Mesothelial cell of epicardium (in vitro differentiated cells): ENCODE results near the gene AURKAIP1. TPM values are rescaled to one million over a fixed set of nuclear protein-coding genes. Genes with fewer than 3 reads are reported as not detected.

ENCODE experiments used
- DNase-seq, 2 experiments: peaks; one replicate each; pipeline ENCODE4 v3.0.0; 2021; ENCODE audit warnings: low spot score in 2 of 2; ENCODE audit not compliant: unreplicated experiment in 2 of 2
- H3K27ac Mint-ChIP-seq: 2 replicates; pipeline ENCODE4 v1.8.0; 2021; ENCODE audit warnings: mixed read lengths
- H3K27me3 Mint-ChIP-seq: 2 replicates; pipeline ENCODE4 v1.8.0; 2021; ENCODE audit warnings: low read depth, mixed read lengths
- H3K36me3 Mint-ChIP-seq: 2 replicates; pipeline ENCODE4 v1.8.0; 2021; ENCODE audit warnings: mixed read lengths
- H3K4me1 Mint-ChIP-seq: 2 replicates; pipeline ENCODE4 v1.8.0; 2021; ENCODE audit warnings: mixed read lengths
- H3K4me3 Mint-ChIP-seq: 2 replicates; pipeline ENCODE4 v1.8.0; 2021; ENCODE audit warnings: mild to moderate bottlenecking, moderate library complexity, mixed read lengths
- H3K9me3 Mint-ChIP-seq: 2 replicates; pipeline ENCODE4 v1.8.0; 2021; ENCODE audit warnings: mixed read lengths
- total RNA-seq: library from RNA; stranded (reverse); gene quantifications from 3 replicates; pipeline ENCODE4 v1.2.1, GENCODE V29; 2021
- TF ChIP-seq, protein P1 (sequence below): fragments of 200-600 bp; sonication (generic); IDR thresholded peaks from one replicate; pipeline ENCODE4 v1.5.0; 2021; ENCODE audit warnings: antibody characterized with exemption; ENCODE audit not compliant: unreplicated experiment

AURKAIP1 gene
- total RNA-seq, 1 donor from 2014 or later = 75.5 TPM

GRCh38 chr1:1336931-1337792 lies 37.8 kb downstream of the AURKAIP1 start:
- Mint-ChIP-seq H3K27me3 (no peaks in the 10 kb centered on the region), H3K36me3 (peaks cover 18% of the 10 kb centered on the region), H3K9me3 (no peaks in the 10 kb centered on the region), H3K27ac (no peak overlapping the region), H3K4me3 (no peak overlapping the region), H3K4me1 (no peaks in the 10 kb centered on the region)
- TF ChIP-seq, protein P1, sequence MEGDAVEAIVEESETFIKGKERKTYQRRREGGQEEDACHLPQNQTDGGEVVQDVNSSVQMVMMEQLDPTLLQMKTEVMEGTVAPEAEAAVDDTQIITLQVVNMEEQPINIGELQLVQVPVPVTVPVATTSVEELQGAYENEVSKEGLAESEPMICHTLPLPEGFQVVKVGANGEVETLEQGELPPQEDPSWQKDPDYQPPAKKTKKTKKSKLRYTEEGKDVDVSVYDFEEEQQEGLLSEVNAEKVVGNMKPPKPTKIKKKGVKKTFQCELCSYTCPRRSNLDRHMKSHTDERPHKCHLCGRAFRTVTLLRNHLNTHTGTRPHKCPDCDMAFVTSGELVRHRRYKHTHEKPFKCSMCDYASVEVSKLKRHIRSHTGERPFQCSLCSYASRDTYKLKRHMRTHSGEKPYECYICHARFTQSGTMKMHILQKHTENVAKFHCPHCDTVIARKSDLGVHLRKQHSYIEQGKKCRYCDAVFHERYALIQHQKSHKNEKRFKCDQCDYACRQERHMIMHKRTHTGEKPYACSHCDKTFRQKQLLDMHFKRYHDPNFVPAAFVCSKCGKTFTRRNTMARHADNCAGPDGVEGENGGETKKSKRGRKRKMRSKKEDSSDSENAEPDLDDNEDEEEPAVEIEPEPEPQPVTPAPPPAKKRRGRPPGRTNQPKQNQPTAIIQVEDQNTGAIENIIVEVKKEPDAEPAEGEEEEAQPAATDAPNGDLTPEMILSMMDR = no peak
- DNase-seq = no peak

GRCh38 chr1:1336446-1336845 lies 38.6 kb downstream of the AURKAIP1 start:
- Mint-ChIP-seq H3K36me3 (peaks cover 18% of the 10 kb centered on the region), H3K4me3 (no peak overlapping the region), H3K4me1 (no peaks in the 10 kb centered on the region), H3K27ac (no peak overlapping the region), H3K27me3 (no peaks in the 10 kb centered on the region), H3K9me3 (no peaks in the 10 kb centered on the region)
- TF ChIP-seq, protein P1 = no peak
- DNase-seq = no peak

- Mint-ChIP-seq H3K36me3 (peaks cover 13% of the 10 kb centered on the region), H3K27ac (no peak overlapping the region), H3K27me3 (no peaks in the 10 kb centered on the region), H3K9me3 (no peaks in the 10 kb centered on the region), H3K4me1 (peaks cover 1% of the 10 kb centered on the region), H3K4me3 (no peak overlapping the region)
- TF ChIP-seq, protein P1 = no peak
- DNase-seq = no peak
These were observed 39.2 kb downstream of the AURKAIP1 start for GRCh38 chr1:1335792-1336248.

GRCh38 chr1:1335283-1335682 lies 39.7 kb downstream of the AURKAIP1 start:
- H3K36me3 Mint-ChIP-seq = peaks cover 7% of the 10 kb centered on the region
- H3K27me3 Mint-ChIP-seq = no peaks in the 10 kb centered on the region
- DNase-seq = no peak
- peaks cover 3% of the 10 kb centered on the region for H3K4me1 Mint-ChIP-seq
- H3K27ac Mint-ChIP-seq = no peak overlapping the region
- TF ChIP-seq, protein P1 = no peak
- H3K4me3 Mint-ChIP-seq = no peak overlapping the region
- H3K9me3 Mint-ChIP-seq = no peaks in the 10 kb centered on the region

DNA sequence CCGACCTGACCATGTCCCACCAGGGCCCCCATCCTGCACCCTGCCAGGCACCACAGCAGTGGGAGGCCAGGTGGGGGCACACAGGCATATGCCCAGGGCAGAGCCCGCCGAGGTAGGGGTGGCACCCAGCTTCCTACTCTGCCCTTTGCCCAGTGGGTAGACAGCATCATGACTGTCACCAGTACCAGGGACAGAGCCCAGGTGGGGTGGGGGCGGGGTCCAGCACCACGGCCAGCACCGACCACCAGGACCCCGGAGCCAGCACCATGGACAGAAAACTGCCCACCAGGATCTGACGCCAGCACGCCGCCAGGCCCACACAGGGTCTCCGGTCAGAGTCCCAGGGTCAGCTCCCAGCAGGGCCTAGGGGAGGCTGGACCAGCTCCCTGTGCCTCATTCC lies 40.2 kb downstream of the AURKAIP1 start:
- TF ChIP-seq, protein P1 = no peak
- no peak for DNase-seq
- peaks cover 3% of the 10 kb centered on the region for H3K4me1 Mint-ChIP-seq
- no peaks in the 10 kb centered on the region for H3K9me3 Mint-ChIP-seq
- no peak overlapping the region for H3K4me3 Mint-ChIP-seq
- peaks cover 6% of the 10 kb centered on the region for H3K36me3 Mint-ChIP-seq
- no peak overlapping the region for H3K27ac Mint-ChIP-seq
- H3K27me3 Mint-ChIP-seq = no peaks in the 10 kb centered on the region
